Adipose tissue (tissue), 3 donors: ENCODE data around the gene CST7. TPM values are rescaled to one million over a fixed set of nuclear protein-coding genes. Genes with fewer than 3 reads are reported as not detected.

Experiments
- H3K27ac ChIP-seq: one replicate; pipeline ENCODE4 v1.5.1; 2013; ENCODE audit warnings: low read depth, low read length
- WGBS, 3 donors: extraction: QIAGEN DNeasy Blood & Tissue Kit; methylation state at CpG; one replicate each; pipeline ENCODE4 v1.1.7; 2013; 5-methylcytosine and 5-hydroxymethylcytosine counted together
- polyA plus RNA-seq, 3 donors: library from polyadenylated mRNA; stranded (reverse); fragments of 200-250 nt; gene quantifications; one replicate each; pipeline ENCODE4 v1.2.3, GENCODE V29; 2013
- donor health status: healthy with polysubstance abuse.
- donor health status: Bipolar disorder and iron deficiency.
- donor health status: healthy.

The CST7 gene
- polyA plus RNA-seq = 10 to 100 TPM in 2 of 3 donors, 1 to 10 TPM in 1; 1.2 to 35.0 (median 30.4) TPM

GRCh38 chr20:24948939-24949679, at the start of gene CST7:
Gene CST7 (plus strand): TSS chr20:24949269. CDS start chr20:24949506, 237 bp downstream.
- WGBS, 3 donors = 51 to 73% (median 60%) methylated on average over 20 of the region's 20 CpGs

GRCh38 chr20:24906806-24907205, 42.3 kb upstream of the CST7 start:
- no peak overlapping the region for H3K27ac ChIP-seq
- WGBS, 3 donors = 0 to 93% (median 44%) methylated on average over 1 of the region's 1 CpG

More at GRCh38 chr20:24948939-24949679, at the start of gene CST7:
- H3K27ac ChIP-seq = no peak within 1 kb of the TSS

GRCh38 chr20:24908642-24909041, 40.4 kb upstream of the CST7 start:
- H3K27ac ChIP-seq = no peak overlapping the region
- 94 to 100% (median 96%) methylated on average over 1 of the region's 1 CpG for WGBS, 3 donors

GRCh38 chr20:24909086-24909780, 39.8 kb upstream of the CST7 start:
- 84 to 86% (median 85%) methylated on average over 9 of the region's 9 CpGs for WGBS, 3 donors
- H3K27ac ChIP-seq = no peak overlapping the region

GRCh38 chr20:24909861-24910260, 39.2 kb upstream of the CST7 start:
- no peak overlapping the region for H3K27ac ChIP-seq
- 63 to 83% (median 82%) methylated on average over 4 of the region's 4 CpGs for WGBS, 3 donors

GRCh38 chr20:24910461-24910860, 38.6 kb upstream of the CST7 start:
- no peak overlapping the region for H3K27ac ChIP-seq
- WGBS, 3 donors = 55 to 78% (median 74%) methylated on average over 3 of the region's 3 CpGs

GRCh38 chr20:24911461-24911860, 37.6 kb upstream of the CST7 start:
- 55 to 68% (median 61%) methylated on average over 7 of the region's 7 CpGs for WGBS, 3 donors
- H3K27ac ChIP-seq = no peak overlapping the region

- WGBS, 3 donors = 80 to 85% (median 83%) methylated on average over 8 of the region's 8 CpGs
- no peak overlapping the region for H3K27ac ChIP-seq
These were observed 36.5 kb upstream of the CST7 start for GRCh38 chr20:24912397-24913075.

GRCh38 chr20:24913076-24913628, 35.9 kb upstream of the CST7 start:
- WGBS, 3 donors = 88 to 93% (median 91%) methylated on average over 9 of the region's 9 CpGs
- H3K27ac ChIP-seq = no peak overlapping the region

GRCh38 chr20:24914388-24915241, 34.5 kb upstream of the CST7 start:
- no peak overlapping the region for H3K27ac ChIP-seq
- 71% methylated on average over 14 of the region's 14 CpGs for WGBS, 3 donors

- no peak overlapping the region for H3K27ac ChIP-seq
- 89 to 93% (median 92%) methylated on average over 9 of the region's 9 CpGs for WGBS, 3 donors
These were observed 33.6 kb upstream of the CST7 start for GRCh38 chr20:24915440-24915839.

- whole genome bisulfite sequencing, 3 donors = 89 to 93% (median 91%) methylated on average over 7 of the region's 7 CpGs
- no peak overlapping the region for H3K27ac ChIP-seq
These were observed 33.2 kb upstream of the CST7 start for GRCh38 chr20:24915892-24916291.

- H3K27ac ChIP-seq = no peak overlapping the region
- WGBS, 3 donors = 84 to 96% (median 86%) methylated on average over 1 of the region's 1 CpG
These were observed 32.7 kb upstream of the CST7 start for GRCh38 chr20:24916412-24916811.

- H3K27ac ChIP-seq = no peak overlapping the region
- 87 to 93% (median 91%) methylated on average over 7 of the region's 7 CpGs for WGBS, 3 donors
These were observed 32.0 kb upstream of the CST7 start for GRCh38 chr20:24917056-24917455.

- H3K27ac ChIP-seq = no peak overlapping the region
- 23 to 31% (median 27%) methylated on average over 33 to 34 of the region's 34 CpGs for WGBS, 3 donors
These were observed 31.1 kb upstream of the CST7 start for GRCh38 chr20:24917797-24918578.

GRCh38 chr20:24918579-24919566, 30.2 kb upstream of the CST7 start:
- H3K27ac ChIP-seq = no peak overlapping the region
- 27 to 48% (median 40%) methylated on average over 17 of the region's 17 CpGs for WGBS, 3 donors
